Mucosa of rectum (tissue), 2 donors: ENCODE measurements around the gene ITGA8.
"Not testable (repeated sequence)": the region's sequence is repeated elsewhere in the genome, so short reads cannot be mapped to it uniquely, and the experiment has no call there.

ENCODE experiments used
- H3K27ac ChIP-seq, 2 donors: one replicate each; pipeline ENCODE4 v1.7.0; 2013; ENCODE audit warnings: inconsistent platforms in 2 of 2, low read depth in 2 of 2, low read length in 2 of 2
- H3K27me3 ChIP-seq, 2 donors: one replicate each; pipeline ENCODE4 v1.7.0; 2013; ENCODE audit warnings: low read length in 2 of 2; ENCODE audit not compliant: control insufficient read depth in 2 of 2, insufficient read depth in 2 of 2
- H3K36me3 ChIP-seq, 2 donors: one replicate each; pipeline ENCODE4 v1.7.0; 2013; ENCODE audit warnings: low read length in 2 of 2; ENCODE audit not compliant: control insufficient read depth in 2 of 2, insufficient read depth in 2 of 2
- H3K4me1 ChIP-seq, 2 donors: one replicate each; pipeline ENCODE4 v1.7.0; 2013; ENCODE audit warnings: low read length in 2 of 2, mild to moderate bottlenecking in 1 of 2; ENCODE audit not compliant: control insufficient read depth in 2 of 2, insufficient read depth in 2 of 2
- H3K4me3 ChIP-seq, 2 donors: one replicate each; pipeline ENCODE4 v1.7.0; 2013; ENCODE audit warnings: low read length in 2 of 2
- H3K9ac ChIP-seq, 2 donors: one replicate each; pipeline ENCODE4 v1.7.0; 2013; ENCODE audit warnings: low read length in 2 of 2, low read depth in 1 of 2, mild to moderate bottlenecking in 1 of 2
- H3K9me3 ChIP-seq, 2 donors: one replicate each; pipeline ENCODE4 v1.7.0; 2013; ENCODE audit warnings: low read length in 2 of 2; ENCODE audit not compliant: control insufficient read depth in 2 of 2
- donor health status: healthy.
- donor health status: Normal muscosa, but diverticular disease.

ITGA8 gene

GRCh38 chr10:15548331-15548730 lies 171.4 kb downstream of the ITGA8 start:
- no peaks in the 10 kb centered on the region for H3K27me3 ChIP-seq
- H3K4me3 ChIP-seq = no peak overlapping the region
- H3K9me3 ChIP-seq = peaks cover 0 to 2% of the 10 kb centered on the region in 2 donors
- H3K9ac ChIP-seq = no peak overlapping the region
- no peak overlapping the region for H3K27ac ChIP-seq
- H3K36me3 ChIP-seq = no peaks in the 10 kb centered on the region
- H3K4me1 ChIP-seq = no peaks in the 10 kb centered on the region

GRCh38 chr10:15546606-15547005 lies 173.1 kb downstream of the ITGA8 start:
- Histone ChIP-seq H3K27ac (no peak overlapping the region), H3K4me3 (no peak overlapping the region), H3K9me3 (peaks cover 0 to 2% of the 10 kb centered on the region in 2 donors), H3K4me1 (no peaks in the 10 kb centered on the region), H3K36me3 (no peaks in the 10 kb centered on the region), H3K9ac (no peak overlapping the region), H3K27me3 (no peaks in the 10 kb centered on the region)

- H3K36me3 ChIP-seq = no peaks in the 10 kb centered on the region
Observed at GRCh38 chr10:15545884-15546283, 173.8 kb downstream of the ITGA8 start.

GRCh38 chr10:15545266-15545665 lies 174.5 kb downstream of the ITGA8 start:
- H3K4me1 ChIP-seq = no peaks in the 10 kb centered on the region
- no peak overlapping the region for H3K27ac ChIP-seq
- no peaks in the 10 kb centered on the region for H3K36me3 ChIP-seq
- H3K4me3 ChIP-seq = no peak overlapping the region
- H3K9me3 ChIP-seq = peaks cover 0 to 2% of the 10 kb centered on the region in 2 donors
- H3K9ac ChIP-seq = no peak overlapping the region
- no peaks in the 10 kb centered on the region for H3K27me3 ChIP-seq

More at GRCh38 chr10:15545884-15546283, 173.8 kb downstream of the ITGA8 start:
- H3K4me3 ChIP-seq = no peak overlapping the region
- H3K27ac ChIP-seq = no peak overlapping the region
- H3K9ac ChIP-seq = no peak overlapping the region
- H3K4me1 ChIP-seq = no peaks in the 10 kb centered on the region
- no peaks in the 10 kb centered on the region for H3K27me3 ChIP-seq
- peaks cover 0 to 2% of the 10 kb centered on the region in 2 donors for H3K9me3 ChIP-seq

GRCh38 chr10:15543994-15544393 lies 175.7 kb downstream of the ITGA8 start:
- Histone ChIP-seq H3K9ac (no peak overlapping the region), H3K36me3 (no peaks in the 10 kb centered on the region), H3K4me1 (no peaks in the 10 kb centered on the region), H3K27me3 (no peaks in the 10 kb centered on the region), H3K4me3 (no peak overlapping the region), H3K27ac (no peak overlapping the region), H3K9me3 (peaks cover 0 to 2% of the 10 kb centered on the region in 2 donors)

- Histone ChIP-seq H3K9ac (no peak overlapping the region), H3K9me3 (peaks cover 0 to 2% of the 10 kb centered on the region in 2 donors), H3K4me3 (no peak overlapping the region), H3K36me3 (no peaks in the 10 kb centered on the region), H3K27ac (no peak overlapping the region), H3K27me3 (no peaks in the 10 kb centered on the region), H3K4me1 (no peaks in the 10 kb centered on the region)
Observed at GRCh38 chr10:15542817-15543216, 176.9 kb downstream of the ITGA8 start.

GRCh38 chr10:15541376-15541775 lies 178.3 kb downstream of the ITGA8 start:
- H3K36me3 ChIP-seq = no peaks in the 10 kb centered on the region
- H3K4me3 ChIP-seq = no peak overlapping the region
- no peaks in the 10 kb centered on the region for H3K4me1 ChIP-seq
- H3K9ac ChIP-seq = no peak overlapping the region
- no peak overlapping the region for H3K27ac ChIP-seq
- no peaks in the 10 kb centered on the region for H3K27me3 ChIP-seq
- peaks cover 0 to 2% of the 10 kb centered on the region in 2 donors for H3K9me3 ChIP-seq

GRCh38 chr10:15540727-15541126 lies 179.0 kb downstream of the ITGA8 start:
- Histone ChIP-seq H3K27me3 (no peaks in the 10 kb centered on the region), H3K4me3 (no peak overlapping the region), H3K27ac (no peak overlapping the region), H3K9ac (no peak overlapping the region), H3K9me3 (peaks cover 0 to 2% of the 10 kb centered on the region in 2 donors), H3K4me1 (no peaks in the 10 kb centered on the region), H3K36me3 (no peaks in the 10 kb centered on the region)

GRCh38 chr10:15539262-15539661 lies 180.5 kb downstream of the ITGA8 start:
- no peaks in the 10 kb centered on the region for H3K4me1 ChIP-seq
- H3K9ac ChIP-seq = no peak overlapping the region
- H3K27ac ChIP-seq = no peak overlapping the region
- H3K4me3 ChIP-seq = no peak overlapping the region
- H3K36me3 ChIP-seq = no peaks in the 10 kb centered on the region
- no peaks in the 10 kb centered on the region for H3K9me3 ChIP-seq
- H3K27me3 ChIP-seq = no peaks in the 10 kb centered on the region

GRCh38 chr10:15534928-15535538 lies 184.7 kb downstream of the ITGA8 start:
- H3K9me3 ChIP-seq, H3K9ac ChIP-seq, H3K27ac ChIP-seq, H3K4me1 ChIP-seq, H3K27me3 ChIP-seq, H3K4me3 ChIP-seq, H3K36me3 ChIP-seq: not testable (repeated sequence)
